WI38 (cell line): Measurements from ENCODE around the gene FBXL5.

Experiments used
- H3K4me3 ChIP-seq: 2 replicates; pipeline ENCODE4 v1.5.1; 2011; ENCODE audit warnings: low read depth, mild to moderate bottlenecking, control low read depth, low read length
- CTCF ChIP-seq: IDR thresholded peaks from 2 replicates; pipeline ENCODE4 v1.5.1; 2012; ENCODE audit warnings: low read depth, mild to moderate bottlenecking, control low read depth, low read length

The FBXL5 gene

GRCh38 chr4:15601862-15602261, 53.3 kb downstream of the FBXL5 start:
- no peak overlapping the region for H3K4me3 ChIP-seq
- no peak for TF ChIP-seq CTCF

- no peak overlapping the region for H3K4me3 ChIP-seq
- no peak for TF ChIP-seq CTCF
These were observed 55.0 kb downstream of the FBXL5 start for GRCh38 chr4:15600176-15600575.

DNA sequence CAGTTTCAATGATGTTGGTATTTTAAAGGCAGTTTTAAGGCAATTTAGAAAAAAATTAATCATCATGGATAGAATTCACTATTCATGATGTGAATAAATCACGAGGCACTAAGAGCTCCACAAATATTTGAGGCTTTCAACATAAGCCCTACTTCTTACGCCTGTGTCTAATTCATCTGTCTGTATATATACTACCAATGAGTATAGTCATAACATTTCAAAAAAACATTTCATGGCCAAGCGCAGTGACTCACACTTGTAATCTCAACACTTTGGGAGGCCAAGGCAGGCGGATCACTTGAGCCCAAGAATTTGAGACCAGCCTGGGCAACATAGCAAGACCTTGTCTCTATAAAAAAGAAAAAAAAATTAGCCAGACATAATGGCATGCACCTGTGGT, 56.5 kb downstream of the FBXL5 start:
- TF ChIP-seq CTCF: no peak
- no peak overlapping the region for H3K4me3 ChIP-seq

DNA sequence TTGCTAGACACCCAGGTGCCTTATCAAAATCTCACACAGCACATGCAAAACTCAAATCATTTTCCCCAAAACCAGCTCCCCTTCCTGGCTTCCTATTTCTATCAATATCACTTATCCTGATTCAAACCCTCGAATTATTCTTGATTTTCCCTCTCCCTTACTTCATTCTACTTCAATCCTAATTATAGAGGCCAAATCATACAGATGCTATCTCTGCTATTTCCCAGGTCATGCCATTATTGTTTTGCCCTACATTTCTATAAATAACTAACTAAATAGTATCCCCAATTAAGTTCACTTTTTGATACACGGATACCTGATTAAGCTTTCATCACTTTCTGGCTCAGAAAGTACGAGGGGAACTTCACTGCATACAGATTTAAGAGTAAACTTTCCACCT, 62.4 kb downstream of the FBXL5 start:
- no peak overlapping the region for H3K4me3 ChIP-seq
- no peak for TF ChIP-seq CTCF

DNA sequence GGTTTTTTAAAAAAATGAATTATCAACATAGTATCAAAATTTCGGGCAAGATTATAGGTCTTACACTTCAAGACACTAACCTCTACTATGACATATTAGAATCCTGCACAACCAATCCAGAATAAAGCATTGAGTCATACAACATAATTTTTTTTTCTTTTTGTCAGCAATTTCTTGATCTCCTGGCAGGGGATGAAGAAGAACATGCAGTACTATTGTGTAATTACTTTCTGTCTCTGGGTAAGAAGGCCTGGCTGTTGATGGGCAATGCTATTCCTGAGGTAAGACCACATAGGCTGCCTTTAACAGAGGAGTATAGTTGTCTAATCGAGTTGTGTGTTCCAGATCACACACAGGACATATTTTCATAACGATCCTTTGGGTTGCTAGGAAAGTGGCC, 67.5 kb downstream of the FBXL5 start:
- no peak for TF ChIP-seq CTCF
- H3K4me3 ChIP-seq: no peak overlapping the region

DNA sequence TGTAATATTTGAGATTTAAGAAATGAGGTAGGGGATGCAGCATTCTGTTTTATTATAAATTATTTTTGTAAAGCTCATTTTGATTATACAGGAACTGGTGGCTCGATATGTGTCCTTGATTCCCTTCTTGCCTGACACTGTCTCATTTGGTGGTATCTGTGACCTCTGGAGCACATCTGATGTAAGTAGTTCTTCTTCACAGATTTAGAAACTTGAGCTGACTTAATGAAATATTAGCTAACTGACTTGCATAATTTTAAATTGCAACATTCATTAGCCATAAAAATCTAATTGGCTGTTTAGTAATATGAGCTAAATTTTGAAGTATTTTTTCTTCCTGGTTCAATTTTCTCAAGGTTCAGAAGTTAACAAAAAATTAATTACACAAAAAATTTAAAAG, 69.1 kb downstream of the FBXL5 start:
- H3K4me3 ChIP-seq: no peak overlapping the region
- TF ChIP-seq CTCF: no peak

DNA sequence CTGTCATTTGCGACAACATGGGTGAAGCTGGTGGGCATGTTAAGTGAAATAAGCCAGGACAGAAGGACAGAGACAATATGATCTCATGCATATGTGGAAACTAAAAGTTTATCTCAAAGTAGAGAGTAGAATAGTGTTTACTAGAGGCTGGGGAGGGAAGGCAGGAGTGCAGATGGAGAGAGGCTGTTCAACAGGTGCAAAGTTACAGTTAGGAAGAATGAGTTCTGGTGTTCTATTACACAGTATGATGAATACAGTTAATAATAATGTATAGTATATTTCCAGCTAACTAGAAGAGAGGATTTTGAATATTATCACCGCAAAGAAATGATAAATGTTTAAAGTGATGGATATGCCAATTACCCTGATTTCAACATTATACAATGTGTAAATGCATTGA, 69.8 kb downstream of the FBXL5 start:
- TF ChIP-seq CTCF: no peak
- no peak overlapping the region for H3K4me3 ChIP-seq
